T-helper 2 cell treated with Interferon-gamma antibody and Interleukin-4, amounts not matched to agents 100 ng/mL and 5 ng/mL, for 36 hours (primary cell): Measurements from ENCODE around the gene CDC42. TPM values are rescaled to one million over a fixed set of nuclear protein-coding genes. Genes with fewer than 3 reads are reported as not detected.

ENCODE experiments used
- intact Hi-C: fragments of 100-400 bp; cut with micrococcal nuclease; formaldehyde crosslinking; loops from one replicate; pipeline ENCODE4 v1.15.1; 2023
- total RNA-seq: library from RNA; stranded (reverse); gene quantifications from 2 replicates; pipeline ENCODE4 v1.2.3, GENCODE V29; 2022

Gene CDC42
- total RNA-seq, 1 donor from 2014 or later: 395 TPM

DNA sequence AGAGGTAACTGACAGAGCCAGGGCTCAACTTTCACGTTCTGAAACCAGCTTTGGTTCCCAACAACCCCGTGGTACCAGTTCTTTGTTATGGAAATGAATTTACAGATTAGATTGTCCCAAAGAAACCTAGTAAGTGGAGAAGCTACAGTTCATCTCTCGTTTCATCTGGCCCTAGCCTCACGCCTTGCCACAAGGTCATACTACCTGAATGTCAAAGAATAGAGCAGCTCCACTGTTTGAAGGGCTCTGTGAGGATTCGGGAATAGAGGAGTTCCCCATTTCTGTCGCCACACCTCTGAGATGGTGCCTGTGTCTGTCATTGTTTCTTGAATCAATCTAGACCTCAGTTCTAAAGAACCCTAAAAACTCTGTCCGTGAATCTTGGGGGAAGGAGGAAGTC is 15.0 kb upstream of the CDC42 start:
- intact Hi-C loops: no loop called here

DNA sequence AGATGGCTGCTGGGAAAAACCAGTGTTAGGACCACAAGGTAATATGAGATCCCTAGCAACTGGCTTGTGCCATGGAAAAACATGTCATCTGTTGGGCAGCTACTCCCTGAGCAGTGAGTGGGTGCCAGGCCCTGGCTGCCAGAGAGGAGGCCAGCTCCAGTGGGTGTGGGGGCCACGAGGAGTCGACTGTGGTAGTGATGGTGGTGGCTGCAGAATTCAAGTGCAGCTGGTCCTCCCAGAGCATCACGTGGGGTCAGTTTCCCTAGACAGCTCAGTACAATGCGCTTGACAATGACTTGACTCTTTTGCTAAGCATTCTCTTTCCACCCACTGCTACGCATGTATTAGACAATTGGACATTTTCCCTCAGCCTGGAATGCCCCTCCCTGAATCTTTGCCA is 14.5 kb upstream of the CDC42 start:
- intact Hi-C loops: no loop called here

DNA sequence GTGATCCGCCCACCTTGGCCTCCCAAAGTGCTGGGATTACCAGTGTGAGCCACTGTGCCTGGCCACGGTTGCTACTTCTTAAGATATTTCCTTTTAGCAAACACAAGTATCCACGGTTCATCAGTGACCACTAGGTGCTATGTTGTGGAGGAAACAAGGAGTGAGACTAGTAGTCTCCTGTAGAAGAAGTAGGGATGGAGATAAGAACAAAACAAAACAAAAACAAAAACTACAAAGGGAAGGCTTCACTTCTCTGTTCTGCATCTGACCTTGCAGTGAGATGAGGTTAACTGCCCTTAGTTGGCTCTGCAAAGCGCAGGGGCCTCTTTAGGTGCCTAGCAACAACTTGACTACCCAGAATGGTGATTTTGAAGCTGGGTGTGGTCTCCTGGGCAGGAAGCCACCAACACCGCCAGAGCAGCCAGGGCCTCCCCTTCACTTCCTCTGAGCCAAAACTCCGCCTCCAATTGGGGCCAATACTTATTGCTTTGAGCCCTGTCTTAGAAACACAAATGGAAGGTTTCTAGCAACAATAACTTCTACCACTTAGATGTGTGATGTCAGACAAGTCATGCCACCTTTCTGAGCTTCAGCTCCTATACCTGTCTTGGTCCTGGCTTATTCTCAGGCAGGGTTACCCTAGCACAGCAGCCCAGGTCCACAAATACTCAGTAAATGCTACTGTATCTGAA is 12.8 kb upstream of the CDC42 start:
- intact Hi-C loops: loop anchor here (1.0 kb wide), 2 partner anchors 13 to 14 kb away; partner anchors contain the start of gene CDC42

DNA sequence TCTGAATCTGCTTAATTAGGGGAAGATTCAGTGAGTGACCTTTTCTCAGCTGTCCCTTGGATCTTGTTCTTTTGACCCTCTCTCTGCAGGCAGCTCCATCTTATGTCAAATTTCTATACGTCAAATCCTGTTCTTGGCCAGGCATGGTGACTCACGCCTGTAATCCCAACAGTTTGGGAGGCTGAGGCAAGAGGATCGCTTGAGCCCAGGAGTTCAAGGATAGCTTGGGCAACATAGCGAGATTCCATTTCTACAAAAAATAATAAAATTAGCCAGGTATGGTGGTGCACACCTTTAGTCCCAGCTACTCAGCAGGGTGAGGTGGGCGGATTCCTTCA is 12.3 kb upstream of the CDC42 start:
- intact Hi-C loops: loop anchor here (1.0 kb wide), 1 partner anchor 12 kb away; the partner anchor contains the start of gene CDC42

DNA sequence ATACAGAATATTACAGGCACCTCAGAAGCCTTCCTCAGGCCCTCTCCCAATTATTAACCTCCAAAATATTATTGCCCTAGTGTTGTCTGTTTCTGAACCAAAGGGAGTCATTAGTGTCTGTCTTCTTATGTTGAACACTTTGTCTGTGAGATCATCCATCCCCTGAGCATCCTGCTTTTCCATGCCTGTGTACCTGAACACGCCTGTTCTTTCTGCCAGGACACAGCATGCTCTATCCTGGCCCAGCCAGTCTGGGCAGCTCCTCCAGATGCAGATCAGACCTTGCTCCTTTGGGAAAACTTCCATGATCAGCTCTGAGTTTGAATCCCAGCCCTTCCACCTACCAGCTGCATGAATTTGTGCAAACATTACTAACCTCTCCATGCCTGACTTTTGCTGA is 11.0 kb upstream of the CDC42 start:
- intact Hi-C loops: no loop called here

DNA sequence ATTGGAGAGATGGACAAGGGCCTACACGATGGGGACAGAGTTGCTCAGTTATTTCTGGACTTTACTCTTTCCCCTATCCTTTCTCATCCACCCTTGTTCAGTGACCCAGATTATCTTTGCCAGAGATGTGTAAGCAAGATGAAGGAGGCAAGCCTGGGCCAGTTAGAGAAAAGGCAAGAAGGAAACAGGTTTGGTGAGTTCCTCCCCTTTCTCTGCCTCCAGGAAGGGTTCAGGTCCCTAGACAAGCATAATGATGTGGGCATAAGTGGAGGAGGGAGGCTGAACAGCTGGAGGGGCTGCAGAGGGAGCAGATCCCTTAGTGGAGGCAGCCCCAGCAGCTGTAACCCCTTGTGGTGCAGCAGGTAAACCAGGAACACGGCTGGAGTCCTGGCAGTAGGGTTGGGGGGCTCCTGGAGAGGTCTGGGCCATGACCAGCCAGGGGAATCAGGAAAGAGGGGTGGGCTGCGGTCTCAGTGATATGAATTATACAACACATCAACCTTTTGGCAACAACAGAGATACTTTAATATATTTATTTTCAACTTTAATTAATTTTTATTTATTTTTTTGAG is 9.2 kb upstream of the CDC42 start:
- intact Hi-C loops: no loop called here

DNA sequence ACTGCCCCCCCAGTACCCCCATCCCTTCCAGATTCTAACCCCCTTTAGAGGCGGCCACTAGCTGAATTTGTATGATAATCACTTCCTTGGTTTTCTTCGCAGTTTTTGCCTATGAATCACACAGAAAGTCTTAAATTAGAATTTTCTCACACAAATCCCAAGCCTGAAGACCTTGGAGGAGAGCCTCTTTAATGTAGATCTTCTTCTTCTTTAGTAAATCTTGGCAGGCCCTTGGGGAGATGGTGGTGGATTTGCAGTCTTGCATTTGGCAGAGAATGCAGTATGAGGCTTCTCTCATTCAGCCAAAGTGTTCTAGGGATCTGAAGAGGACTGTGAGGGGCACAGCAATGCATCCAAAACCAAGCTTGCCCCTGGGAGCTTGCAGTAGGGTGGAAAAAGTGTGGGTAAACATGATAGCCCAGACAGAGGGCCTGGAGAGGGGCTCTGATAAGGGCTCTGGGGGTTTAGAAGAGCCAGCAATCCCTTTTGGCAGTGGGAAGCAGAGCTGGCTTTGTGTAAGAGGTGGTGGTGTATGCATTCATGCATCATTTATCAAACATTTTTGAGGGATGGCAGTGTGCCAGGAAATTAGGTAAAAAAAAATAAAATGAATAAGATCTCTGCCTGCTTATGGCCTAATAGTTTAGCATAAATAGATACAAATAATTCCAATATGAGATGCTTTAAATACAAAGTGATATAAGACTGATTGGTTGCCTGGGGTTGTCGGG is 7.7 kb upstream of the CDC42 start:
- intact Hi-C loops: no loop called here

DNA sequence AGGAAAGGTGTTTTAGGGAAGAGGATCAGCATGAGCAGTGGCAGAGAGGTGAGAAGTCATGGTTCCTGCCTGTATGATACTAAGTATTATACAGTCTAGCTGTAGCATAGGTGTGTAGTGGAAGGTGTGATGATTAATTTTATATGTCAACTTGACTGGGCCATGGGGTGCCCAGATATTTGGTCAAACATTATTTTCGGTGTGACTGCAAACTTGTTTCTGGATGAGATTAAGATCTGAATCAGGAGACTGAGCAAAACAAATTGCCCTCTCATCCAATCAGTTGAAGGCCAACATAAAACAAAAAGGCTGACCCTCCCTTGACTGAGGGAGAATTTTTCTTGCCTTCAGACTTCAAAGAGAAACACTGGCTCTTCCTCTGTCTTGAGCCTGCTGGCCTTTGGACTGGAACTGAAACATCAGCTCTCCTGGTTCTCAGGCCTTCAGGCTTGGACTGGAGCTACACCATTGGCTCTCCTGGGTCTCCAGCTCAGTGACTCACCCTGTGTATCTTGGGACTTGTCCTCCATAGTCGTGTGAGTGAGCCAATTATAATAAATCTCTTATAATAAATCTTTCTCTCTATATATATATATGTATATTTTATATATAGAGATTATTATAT is 6.8 kb upstream of the CDC42 start:
- intact Hi-C loops: no loop called here

DNA sequence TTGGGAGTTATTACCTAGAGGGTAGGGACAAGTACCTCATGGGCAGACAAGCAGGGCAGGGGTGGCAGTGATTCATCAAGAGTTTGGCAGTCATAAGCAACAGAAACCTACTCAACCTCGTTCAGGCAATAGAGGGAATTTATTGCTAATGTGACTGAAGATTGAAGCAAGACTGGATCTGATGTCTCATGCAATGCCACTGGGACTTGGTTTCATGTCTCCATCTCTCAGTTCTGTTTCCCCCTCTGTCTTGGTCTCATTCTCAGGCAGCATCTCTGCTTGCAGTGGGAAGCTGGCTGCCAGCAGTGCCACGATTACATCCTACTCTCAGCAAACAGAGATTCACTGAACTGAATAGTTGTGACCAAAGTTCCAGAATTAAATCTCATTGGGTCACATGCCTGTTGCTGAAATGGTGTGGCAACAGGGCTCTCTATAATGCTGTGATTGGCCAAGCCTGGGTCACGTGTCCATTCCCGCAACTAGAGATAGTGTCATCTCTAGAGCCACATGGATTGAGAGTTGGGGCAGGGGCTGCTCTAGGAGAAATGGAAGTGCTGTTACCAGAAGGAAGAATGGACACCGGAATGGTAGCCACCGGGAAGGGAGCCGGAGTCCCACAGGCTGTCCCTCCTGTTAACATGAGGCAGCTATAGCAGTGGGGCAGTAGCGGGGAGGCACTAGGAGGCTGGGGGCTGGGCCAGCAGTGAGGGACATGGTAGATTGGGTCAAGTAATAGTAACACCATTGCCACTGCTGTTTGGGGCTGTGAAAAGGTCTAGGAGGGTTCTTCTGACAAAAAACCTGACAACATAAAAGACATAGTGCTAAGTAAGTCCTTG is 3.9 kb upstream of the CDC42 start:
- intact Hi-C loops: no loop called here

DNA sequence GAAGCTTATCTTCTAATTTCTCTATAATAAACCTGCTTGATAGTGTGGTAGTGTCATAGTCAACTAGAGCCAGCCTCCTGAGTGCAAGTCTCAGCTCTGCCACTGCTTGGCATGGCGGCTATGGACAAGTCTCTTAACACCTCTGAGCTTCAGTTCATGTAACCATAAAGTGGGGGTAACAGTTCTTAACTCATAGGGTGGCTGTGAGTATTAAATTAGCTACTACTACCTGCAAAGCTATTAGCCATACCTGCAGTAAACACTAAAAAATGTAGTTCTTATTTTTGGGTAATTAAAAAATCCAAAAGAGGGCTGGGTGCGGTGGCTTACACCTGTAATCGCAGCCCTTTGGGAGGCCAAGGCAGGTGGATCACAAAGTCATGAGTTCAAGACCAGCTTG is 2.2 kb upstream of the CDC42 start:
- intact Hi-C loops: loop anchor here (10.0 kb wide), 1 partner anchor 54 kb away; no protein-coding TSS in a partner anchor

DNA sequence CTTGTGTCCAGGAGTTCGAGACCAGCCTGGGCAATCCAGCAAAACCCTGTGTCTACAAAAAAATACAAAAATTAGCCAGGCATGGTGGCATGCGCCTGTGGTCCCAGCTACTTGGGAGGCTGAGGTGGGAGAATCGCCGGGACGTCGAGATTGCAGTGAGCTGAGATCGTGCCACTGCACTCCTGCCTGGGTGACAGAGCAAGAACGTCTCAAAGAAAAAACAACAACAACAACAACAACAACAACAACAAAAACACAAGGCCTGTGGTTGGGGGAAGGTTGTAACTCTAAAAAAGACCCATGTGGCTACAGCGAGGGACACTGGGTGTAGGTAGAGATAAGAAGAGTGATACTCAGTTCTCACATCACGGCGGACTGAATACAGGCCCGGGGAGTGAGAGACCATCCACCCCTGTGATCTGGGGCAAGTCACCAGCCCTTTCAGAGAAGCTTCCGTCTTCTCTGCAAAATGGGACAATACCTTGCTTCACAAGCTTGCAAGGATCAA is 848 bp upstream of the CDC42 start:
- intact Hi-C loops: loop anchor here (1.0 to 10.0 kb wide), 4 partner anchors 11 to 268 kb away; partner anchors contain the start of gene USP48

DNA sequence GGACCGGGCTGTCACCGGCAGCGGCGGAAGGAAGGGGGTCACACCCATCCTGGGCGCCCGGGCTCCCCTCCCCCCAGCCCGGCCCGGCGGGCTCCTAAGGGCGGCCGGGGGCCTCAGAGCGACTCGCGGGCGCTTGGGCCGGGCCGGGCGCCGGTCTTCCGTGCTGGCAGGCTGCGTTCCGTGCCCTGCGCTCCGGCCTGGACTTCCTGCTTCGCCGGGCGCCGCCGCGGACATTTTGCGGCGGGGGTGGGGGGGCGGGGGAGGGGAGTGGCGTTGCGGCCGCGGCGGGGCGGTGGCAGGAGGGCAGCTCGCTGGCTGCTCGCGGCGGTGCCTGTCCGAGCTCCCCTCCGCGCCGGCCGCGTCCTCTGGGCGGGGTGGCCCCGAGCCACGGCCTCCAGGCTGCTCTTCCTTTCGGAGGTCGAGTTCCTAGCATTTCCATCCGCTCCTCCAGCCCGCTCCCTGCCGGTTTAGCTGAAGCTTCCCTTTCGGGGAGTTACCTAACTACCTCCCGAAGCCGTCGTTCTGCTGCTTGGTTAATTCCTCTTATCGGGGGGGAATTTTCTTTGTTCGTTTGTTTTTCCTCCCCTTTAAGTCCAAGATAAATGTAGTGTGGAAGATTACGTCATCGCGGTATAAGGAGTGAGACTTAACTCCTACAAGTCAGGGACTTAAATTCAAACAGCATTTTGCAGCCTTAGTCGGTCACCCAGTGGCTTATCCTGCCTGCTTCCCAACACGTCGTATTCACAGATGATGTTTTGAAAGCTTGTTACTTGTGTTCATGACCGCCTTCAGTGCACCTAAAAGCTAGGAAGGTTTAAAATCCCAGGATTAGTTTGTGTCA is 730 bp downstream of the CDC42 start:
- intact Hi-C loops: loop anchor here (10.0 kb wide), 1 partner anchor 52 kb away; no protein-coding TSS in a partner anchor

DNA sequence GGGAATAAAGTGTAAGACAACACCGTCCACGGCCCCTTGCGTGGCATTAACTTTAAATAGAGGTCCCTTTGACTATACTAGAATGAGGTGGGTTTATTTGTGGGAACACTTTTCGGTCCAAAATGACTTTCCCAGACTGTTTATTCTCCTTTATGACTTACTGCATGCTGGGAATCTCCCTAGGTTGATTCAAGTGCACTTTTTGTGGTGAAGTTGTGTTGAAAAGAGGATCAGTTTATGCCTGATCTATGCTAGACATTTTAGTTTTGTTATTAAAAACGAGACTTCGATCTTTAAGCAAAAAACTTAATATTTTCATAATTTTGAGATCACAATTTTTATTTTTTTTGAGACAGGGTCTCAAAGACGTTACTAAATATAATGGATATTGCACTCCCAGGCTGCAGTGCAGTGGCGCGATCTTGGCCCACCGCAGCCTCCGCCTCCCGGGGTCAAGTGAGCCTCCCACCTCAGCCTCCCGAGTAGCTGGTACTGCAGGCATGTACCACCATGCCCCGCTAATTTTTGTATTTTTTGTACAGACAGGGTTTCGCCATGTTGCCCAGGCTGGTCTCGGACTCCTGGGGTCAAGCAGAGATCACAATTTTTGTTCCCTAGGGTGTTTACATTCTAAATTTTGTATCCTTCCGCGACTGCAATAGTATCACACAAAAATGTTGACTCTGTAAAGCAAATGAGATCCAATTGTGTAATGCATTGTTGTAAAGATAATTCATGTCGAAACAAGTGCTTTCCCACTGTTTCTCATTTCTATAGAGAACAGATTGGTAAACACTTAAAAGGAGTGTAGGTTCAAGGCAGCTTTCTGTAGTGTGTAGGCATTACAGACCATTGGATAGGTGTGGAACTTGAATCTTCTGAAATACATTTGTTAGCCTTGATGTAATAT is 1.6 kb downstream of the CDC42 start:
- intact Hi-C loops: loop anchor here (10.0 kb wide), 1 partner anchor 51 kb away; no protein-coding TSS in a partner anchor

DNA sequence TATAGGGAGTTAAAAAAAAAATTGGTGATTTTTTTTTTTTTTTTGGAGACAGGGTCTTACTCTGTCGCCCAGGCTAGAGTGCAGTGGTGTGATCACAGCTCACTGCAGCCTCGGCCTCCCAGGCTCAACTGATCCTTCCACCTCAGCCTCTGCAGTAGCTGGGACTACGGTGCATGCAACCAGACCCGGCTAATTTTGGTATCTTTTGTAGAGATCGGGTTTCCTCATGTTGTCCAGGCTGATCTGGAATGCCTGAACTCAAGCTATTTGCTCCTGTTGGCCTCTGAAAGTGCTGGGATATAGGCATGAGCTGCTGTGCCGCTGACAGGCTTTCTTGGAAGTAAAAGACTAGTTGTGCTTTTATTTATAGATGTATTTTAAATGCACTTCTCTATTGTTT is 3.0 kb downstream of the CDC42 start:
- intact Hi-C loops: loop anchor here (10.0 kb wide), 1 partner anchor 49 kb away; no protein-coding TSS in a partner anchor

DNA sequence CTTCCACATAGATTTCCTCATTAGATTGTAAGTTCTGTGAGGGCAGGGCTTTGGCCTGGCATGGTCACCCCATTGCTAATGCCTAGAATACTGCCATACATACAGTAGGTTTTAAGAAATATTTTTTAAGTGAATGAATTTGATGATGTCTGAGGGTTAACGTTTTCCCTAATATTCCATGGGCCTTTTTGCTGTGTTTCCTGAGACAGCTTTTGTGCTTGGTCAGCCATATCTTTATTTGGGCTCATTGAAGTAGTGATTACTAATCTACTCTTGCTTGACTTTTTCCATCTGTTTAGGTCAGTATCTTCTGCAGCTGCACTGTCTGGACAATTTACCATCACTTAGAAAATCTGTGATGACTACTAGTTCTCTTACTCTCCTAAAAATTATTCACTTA is 3.5 kb downstream of the CDC42 start:
- intact Hi-C loops: loop anchor here (10.0 kb wide), 1 partner anchor 49 kb away; no protein-coding TSS in a partner anchor

DNA sequence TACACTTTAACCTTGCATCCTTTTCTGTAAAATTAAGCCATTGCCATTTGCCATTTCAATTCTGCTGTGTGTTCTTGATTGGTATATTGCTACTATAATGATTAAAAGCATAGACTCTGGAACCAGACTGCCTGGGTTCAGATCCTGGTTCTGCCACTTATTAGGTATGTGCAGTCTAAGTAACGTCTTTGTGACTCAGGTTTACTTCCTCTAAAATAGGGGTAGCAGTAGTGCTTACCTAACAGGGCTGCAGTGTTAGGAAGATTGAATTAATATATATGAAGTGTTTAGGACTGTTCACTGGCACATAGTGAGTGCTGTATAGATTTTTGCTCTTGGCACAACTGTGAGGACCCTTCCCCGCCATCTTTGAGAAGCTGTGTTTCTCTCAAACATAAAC is 4.4 kb downstream of the CDC42 start:
- intact Hi-C loops: loop anchor here (10.0 kb wide), 1 partner anchor 48 kb away; no protein-coding TSS in a partner anchor

DNA sequence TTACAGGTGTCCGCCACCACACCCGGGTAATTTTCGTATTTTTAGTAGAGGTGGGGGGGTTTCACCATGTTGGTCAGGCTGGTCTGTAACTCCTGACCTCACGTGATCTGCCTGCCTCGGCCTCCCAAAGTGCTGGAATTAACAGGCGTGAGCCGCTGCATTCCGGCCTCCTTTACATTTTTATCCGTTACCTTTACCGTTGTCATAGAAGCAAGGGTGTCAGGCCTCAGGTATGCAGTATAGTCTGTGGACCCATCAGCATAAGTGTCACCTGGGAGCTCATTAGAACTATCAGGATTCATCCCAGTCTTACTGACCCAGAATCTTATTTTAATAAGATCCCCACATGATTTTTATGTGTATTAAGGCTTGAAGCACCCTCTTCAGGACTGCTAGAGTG is 5.4 kb downstream of the CDC42 start:
- intact Hi-C loops: loop anchor here (10.0 kb wide), 1 partner anchor 47 kb away; no protein-coding TSS in a partner anchor

DNA sequence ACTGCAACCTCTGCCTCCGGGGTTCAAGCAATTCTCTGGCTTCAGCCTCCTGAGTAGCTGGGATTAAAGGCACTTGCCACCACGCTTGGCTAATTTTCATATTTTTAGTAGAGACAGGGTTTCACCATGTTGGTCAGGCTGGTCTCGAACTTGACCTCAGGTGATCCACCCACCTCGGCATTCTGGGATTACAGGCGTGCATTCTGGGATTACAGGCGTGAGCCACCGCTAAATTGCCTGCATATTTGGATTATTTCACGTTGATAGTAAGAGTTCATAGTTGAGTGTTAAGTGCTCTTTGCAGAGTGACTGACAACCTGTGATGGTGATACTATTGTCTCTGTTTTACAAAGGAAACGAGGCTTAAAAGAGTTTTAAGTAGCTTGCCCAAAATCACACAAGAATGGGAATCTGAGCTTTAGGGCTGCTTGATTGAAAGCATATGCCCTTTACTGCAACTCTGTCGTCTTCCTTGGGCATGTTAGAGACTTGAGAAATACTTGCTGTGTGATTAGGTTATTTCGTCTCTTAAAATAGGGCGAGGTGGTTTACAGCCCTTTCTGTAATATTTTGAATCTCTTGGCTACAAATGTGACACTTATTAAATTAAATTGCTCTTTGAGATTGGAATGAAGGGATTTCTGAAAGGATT is 12.4 kb downstream of the CDC42 start:
- intact Hi-C loops: no loop called here
